HCT116 (cell line): ENCODE measurements around the gene FBXL14. TPM values are rescaled to one million over a fixed set of nuclear protein-coding genes. Genes with fewer than 3 reads are reported as not detected.

ENCODE experiments used
- ATAC-seq: fragments of 200-7000 bp; cut with Tn5 transposase; 2 replicates; pipeline ENCODE4 v1.9.1; 2020; ENCODE audit warnings: mild to moderate bottlenecking, moderate library complexity
- BruUV-seq: library from RNA; stranded (reverse); fragments of 400-500 nt; replicated peaks from 2 replicates; lab custom pipeline; 2021; lab: Mats Ljungman, UMichigan
- CTCF ChIA-PET: fragments of 300-600 bp; sonication (Branson Sonifier 250); formaldehyde crosslinking; loops from one replicate; lab custom pipeline; 2021; ENCODE audit warnings: antibody characterized with exemption; lab: Charles Lee
- POLR2A ChIA-PET: fragments of 300-600, 350-600 bp; sonication (Branson Sonifier 250); formaldehyde crosslinking; loops from one replicate; lab custom pipeline; 2021; ENCODE audit warnings: antibody characterized with exemption; lab: Charles Lee
- RAD21 ChIA-PET, 2 experiments: fragments of 300-600 bp; sonication (Branson Sonifier 250); formaldehyde crosslinking; loops; one replicate each; lab custom pipeline; 2023; ENCODE audit warnings: low total read pairs in 2 of 2; ENCODE audit not compliant: uncharacterized antibody in 2 of 2, unreplicated experiment in 2 of 2, low non-redundant PET in 1 of 2; lab: Charles Lee
- DNase-seq: peaks from one replicate; pipeline ENCODE4 v3.0.0-alpha.2; 2010; ENCODE audit warnings: low read depth, low spot score
- H2AFZ ChIP-seq: fragments of 200-600 bp; shearing (Covaris generic), sonication (generic); 2 replicates; pipeline ENCODE4 v1.6.1; 2017; ENCODE audit warnings: low read depth, mixed run types, mixed read lengths, antibody characterized with exemption, low read length; ENCODE audit not compliant: poor library complexity, severe bottlenecking
- H3K27ac ChIP-seq: 2 replicates; pipeline ENCODE4 v1.5.1; 2012; ENCODE audit warnings: low read depth, low read length
- H3K27me3 ChIP-seq: fragments of 200-600 bp; sonication (generic); 2 replicates; pipeline ENCODE4 v1.6.1; 2016; ENCODE audit warnings: mixed run types, low read length, mixed read lengths; ENCODE audit not compliant: insufficient read depth
- H3K36me3 ChIP-seq, 2 experiments: fragments of 200-500 bp in 1 of 2; fragments of 200-600 bp in 1 of 2; sonication (Bioruptor generic) in 1 of 2; sonication (generic) in 1 of 2; 2 replicates each; pipeline versions ENCODE4 v1.5.1 to v1.6.1; 2014 to 2016; ENCODE audit warnings: low read length in 2 of 2, inconsistent platforms in 1 of 2, mixed read lengths in 1 of 2, mixed run types in 1 of 2; ENCODE audit not compliant: insufficient read depth in 2 of 2, control insufficient read depth in 1 of 2
- H3K4me1 ChIP-seq, 2 experiments: fragments of 200-600 bp in 1 of 2; sonication (generic) in 1 of 2; 2 replicates each; pipeline versions ENCODE4 v1.5.1 to v1.6.1; 2012 to 2017; ENCODE audit warnings: low read length in 2 of 2, inconsistent platforms in 1 of 2, mild to moderate bottlenecking in 1 of 2, mixed read lengths in 1 of 2, mixed run types in 1 of 2, moderate library complexity in 1 of 2; ENCODE audit not compliant: insufficient read depth in 2 of 2, control insufficient read depth in 1 of 2
- H3K4me2 ChIP-seq: fragments of 200-600 bp; sonication (generic); 2 replicates; pipeline ENCODE4 v1.6.1; 2017; ENCODE audit warnings: mixed run types, low read length, mixed read lengths
- H3K4me3 ChIP-seq, 2 experiments: fragments of 200-600 bp in 1 of 2; sonication (generic) in 1 of 2; replicated peaks in 1 of 2; 2 replicates each; pipeline ENCODE4 v1.5.1; 2011 to 2016; ENCODE audit warnings: low read length in 2 of 2, control low read depth in 1 of 2, low read depth in 1 of 2, mild to moderate bottlenecking in 1 of 2, mixed read lengths in 1 of 2, mixed run types in 1 of 2
- H3K79me2 ChIP-seq: fragments of 200-600 bp; sonication (generic); 2 replicates; pipeline ENCODE4 v1.6.1; 2017; ENCODE audit warnings: mild to moderate bottlenecking, mixed run types, low read length, moderate library complexity, mixed read lengths; ENCODE audit not compliant: insufficient read depth
- H3K9ac ChIP-seq: fragments of 200-600 bp; sonication (generic); 2 replicates; pipeline ENCODE4 v1.6.1; 2016; ENCODE audit warnings: low read length, mixed read lengths
- H3K9me2 ChIP-seq: fragments of 200-600 bp; sonication (generic), shearing (Covaris generic); 2 replicates; pipeline ENCODE4 v1.6.1; 2017; ENCODE audit warnings: mixed run types, mild to moderate bottlenecking, moderate library complexity; ENCODE audit not compliant: insufficient read depth
- H3K9me3 ChIP-seq, 2 experiments: fragments of 200-500 bp in 1 of 2; fragments of 200-600 bp in 1 of 2; sonication (Bioruptor generic) in 1 of 2; sonication (generic) in 1 of 2; 2 replicates each; pipeline ENCODE4 v1.6.1; 2014 to 2017; ENCODE audit warnings: low read length in 2 of 2, mixed read lengths in 2 of 2, inconsistent platforms in 1 of 2, low read depth in 1 of 2, mild to moderate bottlenecking in 1 of 2, mixed run types in 1 of 2, moderate library complexity in 1 of 2; ENCODE audit not compliant: control insufficient read depth in 1 of 2, insufficient read depth in 1 of 2
- H4K20me1 ChIP-seq: fragments of 200-600 bp; sonication (generic), shearing (Covaris generic); 2 replicates; pipeline ENCODE4 v1.6.1; 2017; ENCODE audit warnings: mixed run types, mild to moderate bottlenecking, moderate library complexity; ENCODE audit not compliant: insufficient read depth
- ATF3 ChIP-seq: IDR thresholded peaks from 2 replicates; pipeline ENCODE4 v1.6.1; 2012
- CBX3 ChIP-seq: IDR thresholded peaks from 2 replicates; pipeline ENCODE4 v1.6.1; 2012; ENCODE audit warnings: low read depth
- CEBPB ChIP-seq: IDR thresholded peaks from 2 replicates; pipeline ENCODE4 v1.6.1; 2012; ENCODE audit warnings: low read depth
- CTCF ChIP-seq, 3 experiments: fragments of 200-600 bp in 1 of 3; sonication (generic) in 1 of 3; IDR thresholded peaks in 2 of 3; conservative IDR thresholded peaks in 1 of 3; 2 replicates each; pipeline ENCODE4 v1.5.1; 2012 to 2017; ENCODE audit warnings: low read depth in 2 of 3, low read length in 2 of 3, antibody characterized with exemption in 1 of 3, borderline replicate concordance in 1 of 3, control low read depth in 1 of 3, mild to moderate bottlenecking in 1 of 3, mixed read lengths in 1 of 3, mixed run types in 1 of 3, moderate library complexity in 1 of 3; ENCODE audit not compliant: insufficient read depth in 1 of 3
- EGR1 ChIP-seq: IDR thresholded peaks from 2 replicates; pipeline ENCODE4 v1.6.1; 2012; ENCODE audit warnings: low read depth
- ELF1 ChIP-seq: IDR thresholded peaks from 2 replicates; pipeline ENCODE4 v1.6.1; 2012; ENCODE audit warnings: low read depth, borderline replicate concordance
- EZH2 ChIP-seq: fragments of 200-600 bp; sonication (generic); IDR thresholded peaks from 2 replicates; pipeline ENCODE4 v1.6.1; 2017; ENCODE audit warnings: antibody characterized with exemption, mixed run types
- EZH2phosphoT487 ChIP-seq: fragments of 200-600 bp; IDR thresholded peaks from 2 replicates; pipeline ENCODE4 v1.6.1; 2018; ENCODE audit warnings: antibody characterized with exemption, borderline replicate concordance
- JUND ChIP-seq: IDR thresholded peaks from 2 replicates; pipeline ENCODE4 v1.6.1; 2012
- POLR2AphosphoS5 ChIP-seq: IDR thresholded peaks from 2 replicates; pipeline ENCODE4 v1.6.1; 2011; ENCODE audit warnings: mild to moderate bottlenecking, low read depth, low read length, moderate library complexity
- RAD21 ChIP-seq: IDR thresholded peaks from 2 replicates; pipeline ENCODE4 v1.6.1; 2012; ENCODE audit warnings: low read depth, mild to moderate bottlenecking
- REST ChIP-seq: IDR thresholded peaks from 2 replicates; pipeline ENCODE4 v1.6.1; 2012; ENCODE audit warnings: low read depth
- SIN3A ChIP-seq: IDR thresholded peaks from 2 replicates; pipeline ENCODE4 v1.6.1; 2012; ENCODE audit warnings: low read depth
- SP1 ChIP-seq: IDR thresholded peaks from 2 replicates; pipeline ENCODE4 v1.6.1; 2012; ENCODE audit warnings: low read depth
- YY1 ChIP-seq: IDR thresholded peaks from 2 replicates; pipeline ENCODE4 v1.6.1; 2011; ENCODE audit warnings: low read length, low read depth, moderate library complexity, mild to moderate bottlenecking; ENCODE audit not compliant: insufficient replicate concordance; ENCODE audit errors: extremely low read depth
- ZFX ChIP-seq: fragments of 450-650 bp; IDR thresholded peaks from 2 replicates; pipeline ENCODE4 v1.6.1; 2017
- ZNF274 ChIP-seq: fragments of 200-500 bp; sonication (Bioruptor generic); IDR thresholded peaks from 2 replicates; pipeline ENCODE4 v1.6.1; 2014; ENCODE audit warnings: mild to moderate bottlenecking, low read depth, low read length, inconsistent platforms
- intact Hi-C: fragments of 100-400 bp; cut with micrococcal nuclease; formaldehyde crosslinking; loops from 2 replicates; pipeline ENCODE4 v1.10.0; 2022
- total RNA-seq: library from RNA; stranded (reverse); gene quantifications from one replicate; pipeline ENCODE4 v1.2.1, GENCODE V29; 2021; ENCODE audit not compliant: unreplicated experiment

The FBXL14 gene
- total RNA-seq, 1 experiment from 2014 or later = 19.0 TPM

- peak overlapping the region; percentile 67 for H3K4me2 ChIP-seq
- peak; percentile 23; the same call in 1 of the 2 replicates for ATAC-seq
- peaks cover 0 to 3% of the 10 kb centered on the region in 2 experiments; a peak in 1 of 4 replicates for H3K9me3 ChIP-seq
- H3K79me2 ChIP-seq = no peaks in the 10 kb centered on the region
- H3K4me3 ChIP-seq = no peak overlapping the region
- TF ChIP-seq YY1 (no peak), EZH2phosphoT487 (no peak), EGR1 (no peak), ZFX (no peak), REST (no peak), ZNF274 (no peak), ELF1 (no peak), RAD21 (no peak), JUND (no peak), CEBPB (no peak), EZH2 (no peak), CBX3 (no peak), POLR2AphosphoS5 (no peak), SIN3A (no peak), SP1 (no peak), ATF3 (no peak), CTCF (IDR thresholded peaks at IDR 0.05 in 2 of 3, conservative IDR thresholded peaks at IDR 0.05 in 1 of 3; ENCODE audit: borderline replicate concordance in 1 of 3, insufficient read depth in 1 of 3, low read depth in 2 of 3, low read length in 2 of 3) (no peak)
- TF ChIP-seq, all 23 proteins: peak for 0
- intact Hi-C loops = no loop called here
- Histone ChIP-seq H3K27ac (no peak overlapping the region), H2AFZ (no peak overlapping the region), H3K9me2 (no peaks in the 10 kb centered on the region), H3K9ac (no peak overlapping the region), H3K4me1 (peaks cover 16 to 18% of the 10 kb centered on the region in 2 experiments), H3K27me3 (peaks cover 10% of the 10 kb centered on the region; the same call in 1 of the 2 replicates), H4K20me1 (no peaks in the 10 kb centered on the region), H3K36me3 (no peaks in the 10 kb centered on the region)
- ChIA-PET RAD21 (no interaction called here), POLR2A (no interaction called here), CTCF (no interaction called here)
- no peak for DNase-seq
- no TSS peak for BruUV-seq
Observed at GRCh38 chr12:1519642-1520041, 74.7 kb downstream of the FBXL14 start.
